Measurements from ENCODE around the gene GTF2F1. TPM values are rescaled to one million over a fixed set of nuclear protein-coding genes. Genes with fewer than 3 reads are reported as not detected.

The GTF2F1 gene
- total RNA-seq, 4 donors from 2014 or later: 50.8 to 57.0 (median 51.4) TPM

DNA sequence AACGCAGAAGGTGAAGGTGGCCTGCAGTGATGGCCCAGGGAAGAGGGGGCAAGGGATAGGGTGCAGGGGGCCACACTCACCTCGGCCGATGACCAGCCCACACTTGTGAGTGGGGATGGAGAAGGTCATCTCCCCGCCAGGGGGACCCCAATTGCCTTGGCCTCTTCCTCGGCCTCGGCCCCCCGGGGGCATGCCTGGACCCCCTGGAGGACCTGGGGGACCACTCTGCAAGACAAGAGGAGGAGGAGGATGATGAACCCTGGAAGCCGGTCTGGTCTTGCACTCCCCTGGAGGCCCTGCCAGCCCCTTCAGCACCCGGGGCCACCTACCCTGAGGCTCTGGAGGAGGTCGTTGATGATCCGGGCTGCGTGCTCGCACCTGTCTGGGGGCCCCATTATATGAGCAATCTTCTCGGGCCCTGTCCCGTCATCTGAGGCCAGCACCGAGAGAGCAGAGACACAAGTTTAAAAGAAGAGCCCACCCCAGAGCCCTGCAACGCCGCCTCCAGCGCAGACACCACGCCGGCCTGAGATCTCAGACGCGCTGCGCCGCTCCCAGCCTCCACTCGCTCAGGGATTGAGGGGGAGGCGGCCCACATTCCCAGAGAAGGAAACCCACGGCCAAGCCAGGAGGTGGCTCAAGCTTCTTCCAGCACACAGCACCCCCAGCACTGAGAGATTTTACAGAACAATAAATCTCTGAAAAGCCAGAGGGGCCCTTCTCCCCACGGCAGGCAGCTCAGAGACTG is 23.9 kb upstream of the GTF2F1 start:
- TF ChIP-seq POLR2A (IDR thresholded peaks at IDR 0.05): no peak
- 93 to 96% methylated on average over 21 to 24 of the region's 29 CpGs for WGBS, 2 donors
- H3K27ac ChIP-seq: no peak overlapping the region
- H3K4me1 ChIP-seq: peaks cover 19 to 21% of the 10 kb centered on the region in 2 donors
- no peaks in the 10 kb centered on the region for H3K27me3 ChIP-seq
- H3K4me3 ChIP-seq (replicated peaks in 1 of 3): no peak overlapping the region
- intact Hi-C loops (cut with DNase I): no loop called here
- DNase-seq: no peak
- peaks cover 70 to 76% of the 10 kb centered on the region in 2 donors for H3K36me3 ChIP-seq
- H3K9me3 ChIP-seq: no peaks in the 10 kb centered on the region

DNA sequence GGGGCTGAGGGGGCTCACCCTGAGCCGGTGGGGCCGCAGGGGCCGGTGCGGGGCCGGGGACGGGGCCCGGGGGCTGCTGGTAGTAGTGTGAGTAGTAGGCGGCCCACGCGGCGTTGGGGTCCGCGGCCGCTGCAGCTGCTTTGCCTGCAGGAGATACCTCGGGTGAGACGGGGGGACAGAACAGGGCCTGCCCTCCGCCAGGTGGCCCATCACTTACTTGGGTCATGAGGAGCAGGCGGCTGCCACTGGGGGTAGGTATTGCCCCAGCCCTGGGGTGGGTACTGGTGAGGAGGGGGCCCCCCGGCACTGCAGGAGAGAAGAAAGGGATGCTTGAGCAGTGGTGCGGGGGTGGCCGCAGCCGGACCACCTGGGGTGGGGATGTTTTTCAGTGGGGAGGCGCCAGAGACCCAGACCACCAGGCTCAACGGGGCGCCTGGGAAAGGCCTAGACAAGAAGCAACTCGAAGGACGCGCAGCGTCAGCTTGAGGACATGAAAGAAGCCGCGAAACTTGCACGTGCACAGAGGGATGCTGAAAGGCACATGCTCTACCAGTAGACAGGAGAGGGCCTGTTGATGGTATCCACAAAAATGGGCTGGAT is 22.7 kb upstream of the GTF2F1 start:
- intact Hi-C loops (cut with DNase I): no loop called here

DNA sequence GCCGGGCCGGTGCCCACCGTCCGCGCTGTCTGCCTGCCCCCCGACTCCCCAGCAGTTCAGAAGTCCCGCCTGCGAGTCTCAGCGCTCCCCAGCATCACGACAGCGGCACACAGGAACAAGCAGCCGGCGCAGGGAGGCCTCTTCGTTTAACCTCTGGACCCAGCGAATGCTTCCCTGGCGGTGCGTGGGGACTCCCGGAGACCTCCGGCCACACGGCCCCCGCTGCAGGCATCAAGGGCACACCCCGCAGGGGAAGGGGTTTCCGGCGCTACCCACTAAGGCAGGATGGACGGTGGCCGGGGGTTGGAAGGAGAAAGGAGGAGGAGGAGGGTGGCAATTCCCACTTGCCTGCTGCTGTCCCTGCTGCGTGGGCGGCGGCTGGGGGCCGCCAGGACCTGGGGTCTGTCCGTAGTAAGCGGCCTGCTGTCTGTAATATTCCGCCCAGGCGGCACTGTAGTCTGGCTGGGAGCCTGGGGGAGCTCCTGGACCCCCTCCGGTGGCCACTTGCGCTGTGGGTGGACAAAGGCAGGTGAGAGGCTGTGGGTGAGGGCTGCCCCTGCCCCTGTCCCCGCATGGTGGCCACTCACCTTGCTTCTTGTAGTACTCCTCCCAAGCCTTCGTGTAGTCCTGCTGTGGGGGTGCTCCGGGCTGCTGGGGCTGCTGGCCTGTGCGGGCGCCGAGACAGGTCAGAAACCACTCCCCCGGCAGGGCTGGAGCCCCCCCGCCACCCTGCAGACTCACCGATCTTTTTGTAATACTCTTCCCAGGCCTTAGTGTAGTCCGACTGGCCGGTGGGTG is 22.0 kb upstream of the GTF2F1 start:
- H3K27me3 ChIP-seq: no peaks in the 10 kb centered on the region
- H3K27ac ChIP-seq: no peak overlapping the region
- 92% methylated on average over 33 to 45 of the region's 47 CpGs for WGBS, 2 donors
- no peak for DNase-seq
- no peak for TF ChIP-seq POLR2A (IDR thresholded peaks at IDR 0.05)
- TF ChIP-seq, protein P1, sequence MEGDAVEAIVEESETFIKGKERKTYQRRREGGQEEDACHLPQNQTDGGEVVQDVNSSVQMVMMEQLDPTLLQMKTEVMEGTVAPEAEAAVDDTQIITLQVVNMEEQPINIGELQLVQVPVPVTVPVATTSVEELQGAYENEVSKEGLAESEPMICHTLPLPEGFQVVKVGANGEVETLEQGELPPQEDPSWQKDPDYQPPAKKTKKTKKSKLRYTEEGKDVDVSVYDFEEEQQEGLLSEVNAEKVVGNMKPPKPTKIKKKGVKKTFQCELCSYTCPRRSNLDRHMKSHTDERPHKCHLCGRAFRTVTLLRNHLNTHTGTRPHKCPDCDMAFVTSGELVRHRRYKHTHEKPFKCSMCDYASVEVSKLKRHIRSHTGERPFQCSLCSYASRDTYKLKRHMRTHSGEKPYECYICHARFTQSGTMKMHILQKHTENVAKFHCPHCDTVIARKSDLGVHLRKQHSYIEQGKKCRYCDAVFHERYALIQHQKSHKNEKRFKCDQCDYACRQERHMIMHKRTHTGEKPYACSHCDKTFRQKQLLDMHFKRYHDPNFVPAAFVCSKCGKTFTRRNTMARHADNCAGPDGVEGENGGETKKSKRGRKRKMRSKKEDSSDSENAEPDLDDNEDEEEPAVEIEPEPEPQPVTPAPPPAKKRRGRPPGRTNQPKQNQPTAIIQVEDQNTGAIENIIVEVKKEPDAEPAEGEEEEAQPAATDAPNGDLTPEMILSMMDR (IDR thresholded peaks at IDR 0.05): no peak
- H3K36me3 ChIP-seq: peaks cover 59 to 62% of the 10 kb centered on the region in 2 donors
- peaks cover 19 to 21% of the 10 kb centered on the region in 2 donors for H3K4me1 ChIP-seq
- no peaks in the 10 kb centered on the region for H3K9me3 ChIP-seq
- H3K4me3 ChIP-seq (replicated peaks in 1 of 3): no peak overlapping the region
- intact Hi-C loops (cut with DNase I): no loop called here

More for the DNA sequence above, 22.7 kb upstream of the GTF2F1 start:
- Histone ChIP-seq H3K4me1 (peaks cover 19 to 21% of the 10 kb centered on the region in 2 donors), H3K9me3 (no peaks in the 10 kb centered on the region), H3K36me3 (peaks cover 65 to 69% of the 10 kb centered on the region in 2 donors), H3K4me3 (replicated peaks in 1 of 3) (no peak overlapping the region), H3K27me3 (no peaks in the 10 kb centered on the region), H3K27ac (no peak overlapping the region)
- no peak for DNase-seq
- TF ChIP-seq, protein P1 (IDR thresholded peaks at IDR 0.05): no peak
- TF ChIP-seq POLR2A (IDR thresholded peaks at IDR 0.05): no peak
- WGBS, 2 donors: 94 to 96% methylated on average over 20 to 25 of the region's 32 CpGs

GRCh38 chr19:6413721-6414643 is 21.0 kb upstream of the GTF2F1 start:
- peaks cover 49 to 52% of the 10 kb centered on the region in 2 donors for H3K36me3 ChIP-seq
- intact Hi-C loops (cut with DNase I): no loop called here
- peaks cover 19 to 21% of the 10 kb centered on the region in 2 donors for H3K4me1 ChIP-seq
- peak overlapping the region; percentile 8 to 73 (median 64) for H3K27ac ChIP-seq
- H3K4me3 ChIP-seq (replicated peaks in 1 of 3): no peak overlapping the region
- no peaks in the 10 kb centered on the region for H3K27me3 ChIP-seq
- WGBS, 2 donors: 68 to 73% methylated on average over 42 of the region's 42 CpGs
- DNase-seq: no peak
- no peak for TF ChIP-seq POLR2A (IDR thresholded peaks at IDR 0.05)
- TF ChIP-seq, protein P1 (IDR thresholded peaks at IDR 0.05): no peak
- H3K9me3 ChIP-seq: no peaks in the 10 kb centered on the region

DNA sequence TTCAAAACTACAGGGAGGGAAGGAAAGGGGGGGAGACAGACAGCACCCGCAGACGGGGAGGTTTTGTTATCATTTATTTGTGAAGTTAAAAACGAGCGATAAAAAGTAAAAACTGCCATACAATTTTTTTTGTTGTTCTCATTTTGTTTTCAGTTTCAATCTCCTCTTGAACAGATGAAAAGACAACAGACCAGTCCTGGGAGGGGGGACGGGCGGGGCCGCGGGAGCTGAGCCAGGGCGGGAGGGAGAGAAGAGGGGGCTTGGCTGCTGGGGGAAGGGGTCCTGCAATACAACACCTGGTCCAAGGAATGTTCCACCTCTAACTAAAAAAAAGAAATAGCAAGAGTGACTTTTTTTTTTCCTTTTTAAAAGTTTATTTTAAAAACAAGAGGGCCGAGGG is 20.3 kb upstream of the GTF2F1 start:
- Histone ChIP-seq H3K4me3 (replicated peaks in 1 of 3) (no peak overlapping the region), H3K36me3 (peaks cover 42 to 45% of the 10 kb centered on the region in 2 donors), H3K9me3 (no peaks in the 10 kb centered on the region), H3K27ac (peak overlapping the region; percentile 29 to 75 (median 73)), H3K27me3 (no peaks in the 10 kb centered on the region), H3K4me1 (peaks cover 19 to 21% of the 10 kb centered on the region in 2 donors)
- TF ChIP-seq, protein P1 (IDR thresholded peaks at IDR 0.05): no peak
- TF ChIP-seq POLR2A (IDR thresholded peaks at IDR 0.05): no peak
- WGBS, 2 donors: 23 to 32% methylated on average over 10 of the region's 10 CpGs
- DNase-seq: peak; percentile 34 to 44
- intact Hi-C loops (cut with DNase I): no loop called here

All from thyroid gland (tissue), 4 donors.